D721Med (cell line): Measurements from ENCODE around the gene SYTL1.

Source experiments
- DNase-seq: peaks from one replicate; pipeline ENCODE4 v3.0.0; 2011; ENCODE audit warnings: low spot score; ENCODE audit not compliant: insufficient read length
- FAIRE-seq: peaks from 2 replicates; lab custom pipeline; 2011; peaks lifted over from hg19 to GRCh38; lab: Jason Lieb, UNC
- CTCF ChIP-seq: IDR thresholded peaks from 2 replicates; pipeline ENCODE4 v1.5.1; 2012; ENCODE audit warnings: mild to moderate bottlenecking, control low read depth; ENCODE audit not compliant: insufficient read depth; ENCODE audit errors: missing control alignments

Gene SYTL1

GRCh38 chr1:27353166-27353565 is 11.3 kb downstream of the SYTL1 start:
- no peak for TF ChIP-seq CTCF
- no peak for DNase-seq
- no peak for FAIRE-seq

- FAIRE-seq (no peak), DNase-seq (no peak)
- TF ChIP-seq CTCF = no peak
Measured at GRCh38 chr1:27353629-27354028, 11.8 kb downstream of the SYTL1 start.

GRCh38 chr1:27355683-27356082 is 13.9 kb downstream of the SYTL1 start:
- FAIRE-seq = no peak
- DNase-seq = no peak
- no peak for TF ChIP-seq CTCF

DNA sequence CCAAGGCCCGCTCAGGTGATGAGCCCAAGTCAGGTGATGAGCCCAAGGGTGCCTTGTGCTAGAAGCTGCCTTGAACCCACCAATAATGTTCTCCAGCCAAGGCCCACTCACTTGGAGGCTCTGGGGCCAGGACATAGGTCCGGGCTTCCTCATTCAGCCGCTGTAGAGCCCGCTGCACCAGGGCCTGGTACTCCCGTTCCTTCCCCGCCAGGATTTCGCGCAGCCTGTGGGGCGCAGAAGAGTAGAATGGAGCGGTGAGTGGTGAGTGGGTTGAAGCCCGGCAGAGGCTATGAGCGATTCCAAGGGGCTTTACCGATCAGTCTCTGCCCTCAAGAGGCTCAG is 14.4 kb downstream of the SYTL1 start:
- TF ChIP-seq CTCF = no peak
- FAIRE-seq (no peak), DNase-seq (no peak)

DNA sequence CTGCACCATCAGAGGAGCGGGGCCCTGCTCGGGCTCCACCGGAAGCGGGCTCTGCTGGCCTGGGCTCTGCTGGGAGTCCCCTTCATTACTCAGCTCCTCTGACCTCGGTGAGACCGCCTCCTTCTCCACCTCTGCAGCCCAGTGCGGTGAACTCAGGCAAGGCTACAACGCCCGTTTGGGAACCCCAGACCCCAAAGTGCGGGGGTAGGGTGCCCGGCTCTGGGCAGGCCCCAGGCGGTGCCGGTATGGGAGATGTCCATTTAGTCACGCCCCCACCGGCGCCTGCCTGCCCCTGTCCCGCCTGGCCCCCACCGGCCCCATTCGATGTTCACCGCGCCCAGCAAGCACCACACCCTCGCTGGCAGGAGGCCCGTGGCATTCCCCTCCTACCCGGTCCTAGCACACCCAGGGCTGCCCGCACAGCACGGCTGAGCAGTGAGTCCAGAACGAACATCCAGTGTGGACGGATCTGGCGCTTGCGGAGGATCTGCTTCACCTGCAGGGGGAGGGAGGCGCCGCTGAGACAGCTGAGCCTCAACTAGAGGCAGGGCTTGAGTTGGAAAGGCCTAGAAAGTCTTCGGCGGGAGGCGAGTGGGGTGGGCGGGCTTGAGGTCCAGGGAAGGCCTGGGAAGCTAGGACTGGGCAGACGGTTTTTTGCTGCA is 14.9 kb downstream of the SYTL1 start:
- FAIRE-seq (no peak), DNase-seq (no peak)
- TF ChIP-seq CTCF = no peak

DNA sequence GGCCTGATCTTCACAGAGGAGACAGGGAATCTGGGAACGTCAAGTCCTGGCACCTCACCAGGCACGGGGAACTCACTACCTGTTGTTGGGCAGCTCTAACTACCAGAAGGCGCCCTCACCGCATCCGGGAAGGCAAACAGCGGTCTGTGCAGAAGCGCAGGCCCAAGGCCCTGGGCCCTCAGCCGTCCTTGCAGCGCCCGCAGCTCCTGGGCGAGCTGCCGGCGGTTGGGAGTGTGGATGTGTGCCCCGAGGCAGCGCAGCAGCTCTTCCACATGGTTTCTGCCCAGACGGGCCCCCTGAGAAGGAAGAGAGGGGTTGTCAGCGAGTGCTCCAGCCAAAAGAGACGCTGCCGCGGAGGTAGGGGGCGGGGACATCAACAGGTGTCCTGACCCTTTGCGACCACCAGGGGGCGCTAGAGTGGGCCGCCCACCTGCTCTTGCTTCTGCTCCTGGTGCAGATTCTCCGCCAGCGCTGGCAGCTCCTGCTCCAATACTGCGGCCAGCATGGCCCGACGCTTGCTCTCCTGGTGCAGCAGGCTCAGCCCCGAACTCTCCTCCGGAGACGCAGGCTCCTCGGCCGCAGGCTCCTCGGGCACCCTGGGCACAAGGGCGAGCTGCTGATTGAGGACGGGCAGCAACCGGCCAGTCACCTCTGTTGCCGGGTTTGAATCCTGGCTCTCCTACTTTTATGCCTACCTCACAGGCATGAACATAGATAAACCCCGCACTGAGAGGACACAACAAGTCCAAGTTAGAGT is 15.6 kb downstream of the SYTL1 start:
- FAIRE-seq (no peak), DNase-seq (peak; percentile 69)
- TF ChIP-seq CTCF = peak; percentile 75
